ENCODE measurements around the gene CDH8. TPM values are rescaled to one million over a fixed set of nuclear protein-coding genes. Genes with fewer than 3 reads are reported as not detected.
A peak's percentile ranks its signal among the peaks of the same experiment; 100 is the strongest.

CDH8 gene
- total RNA-seq, 1 experiment from 2014 or later: 2.5 TPM

- H3K9me2 ChIP-seq (ENCODE audit: insufficient read depth): no peaks in the 10 kb centered on the region
- no peak overlapping the region for H3K27ac ChIP-seq (ENCODE audit: low read depth, low read length)
- no peaks in the 10 kb centered on the region for H3K27me3 ChIP-seq (ENCODE audit: insufficient read depth, low read length)
- no peaks in the 10 kb centered on the region for H3K79me2 ChIP-seq (ENCODE audit: insufficient read depth, low read length)
- H2AFZ ChIP-seq (ENCODE audit: low read depth, low read length, poor library complexity, severe bottlenecking): no peak overlapping the region
- ATAC-seq (no peak), DNase-seq (ENCODE audit: low read depth, low spot score) (no peak)
- ChIA-PET POLR2A (no interaction called here), RAD21 (ENCODE audit: low non-redundant PET in 1 of 2, low total read pairs in 2 of 2, uncharacterized antibody in 2 of 2, unreplicated experiment in 2 of 2) (no interaction called here), CTCF (no interaction called here)
- no peak overlapping the region for H3K4me2 ChIP-seq (ENCODE audit: low read length)
- no peak overlapping the region for H3K9ac ChIP-seq (ENCODE audit: low read length)
- intact Hi-C loops (cut with micrococcal nuclease): no loop called here
- no peak overlapping the region for H3K4me3 ChIP-seq (replicated peaks in 1 of 2; ENCODE audit: low read depth in 1 of 2, low read length in 2 of 2)
- TF ChIP-seq ELF1 (IDR thresholded peaks at IDR 0.05; ENCODE audit: borderline replicate concordance, low read depth) (no peak), ZNF274 (IDR thresholded peaks at IDR 0.05; ENCODE audit: low read depth, low read length) (no peak), CEBPB (IDR thresholded peaks at IDR 0.05; ENCODE audit: low read depth) (no peak), ZFX (IDR thresholded peaks at IDR 0.05) (no peak), YY1 (IDR thresholded peaks at IDR 0.05; ENCODE audit: extremely low read depth, insufficient replicate concordance, low read depth, low read length) (no peak), SIN3A (IDR thresholded peaks at IDR 0.05; ENCODE audit: low read depth) (no peak)
- TF ChIP-seq, protein P1, sequence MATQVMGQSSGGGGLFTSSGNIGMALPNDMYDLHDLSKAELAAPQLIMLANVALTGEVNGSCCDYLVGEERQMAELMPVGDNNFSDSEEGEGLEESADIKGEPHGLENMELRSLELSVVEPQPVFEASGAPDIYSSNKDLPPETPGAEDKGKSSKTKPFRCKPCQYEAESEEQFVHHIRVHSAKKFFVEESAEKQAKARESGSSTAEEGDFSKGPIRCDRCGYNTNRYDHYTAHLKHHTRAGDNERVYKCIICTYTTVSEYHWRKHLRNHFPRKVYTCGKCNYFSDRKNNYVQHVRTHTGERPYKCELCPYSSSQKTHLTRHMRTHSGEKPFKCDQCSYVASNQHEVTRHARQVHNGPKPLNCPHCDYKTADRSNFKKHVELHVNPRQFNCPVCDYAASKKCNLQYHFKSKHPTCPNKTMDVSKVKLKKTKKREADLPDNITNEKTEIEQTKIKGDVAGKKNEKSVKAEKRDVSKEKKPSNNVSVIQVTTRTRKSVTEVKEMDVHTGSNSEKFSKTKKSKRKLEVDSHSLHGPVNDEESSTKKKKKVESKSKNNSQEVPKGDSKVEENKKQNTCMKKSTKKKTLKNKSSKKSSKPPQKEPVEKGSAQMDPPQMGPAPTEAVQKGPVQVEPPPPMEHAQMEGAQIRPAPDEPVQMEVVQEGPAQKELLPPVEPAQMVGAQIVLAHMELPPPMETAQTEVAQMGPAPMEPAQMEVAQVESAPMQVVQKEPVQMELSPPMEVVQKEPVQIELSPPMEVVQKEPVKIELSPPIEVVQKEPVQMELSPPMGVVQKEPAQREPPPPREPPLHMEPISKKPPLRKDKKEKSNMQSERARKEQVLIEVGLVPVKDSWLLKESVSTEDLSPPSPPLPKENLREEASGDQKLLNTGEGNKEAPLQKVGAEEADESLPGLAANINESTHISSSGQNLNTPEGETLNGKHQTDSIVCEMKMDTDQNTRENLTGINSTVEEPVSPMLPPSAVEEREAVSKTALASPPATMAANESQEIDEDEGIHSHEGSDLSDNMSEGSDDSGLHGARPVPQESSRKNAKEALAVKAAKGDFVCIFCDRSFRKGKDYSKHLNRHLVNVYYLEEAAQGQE (IDR thresholded peaks at IDR 0.05; ENCODE audit: low read depth): no peak
- H3K4me1 ChIP-seq (ENCODE audit: control insufficient read depth in 1 of 2, insufficient read depth in 2 of 2, low read length in 2 of 2): no peaks in the 10 kb centered on the region
- H3K36me3 ChIP-seq (ENCODE audit: control insufficient read depth in 1 of 2, insufficient read depth in 2 of 2, low read length in 2 of 2): no peaks in the 10 kb centered on the region
- BruUV-seq (replicated peaks): no TSS peak
- H4K20me1 ChIP-seq (ENCODE audit: insufficient read depth): no peaks in the 10 kb centered on the region
- H3K9me3 ChIP-seq (ENCODE audit: control insufficient read depth in 1 of 2, insufficient read depth in 1 of 2, low read depth in 1 of 2, low read length in 2 of 2): peaks cover 0 to 10% of the 10 kb centered on the region in 2 experiments; a peak in 2 of 4 replicates
Observed at GRCh38 chr16:61937646-61938045, 98.6 kb downstream of the CDH8 start.

DNA sequence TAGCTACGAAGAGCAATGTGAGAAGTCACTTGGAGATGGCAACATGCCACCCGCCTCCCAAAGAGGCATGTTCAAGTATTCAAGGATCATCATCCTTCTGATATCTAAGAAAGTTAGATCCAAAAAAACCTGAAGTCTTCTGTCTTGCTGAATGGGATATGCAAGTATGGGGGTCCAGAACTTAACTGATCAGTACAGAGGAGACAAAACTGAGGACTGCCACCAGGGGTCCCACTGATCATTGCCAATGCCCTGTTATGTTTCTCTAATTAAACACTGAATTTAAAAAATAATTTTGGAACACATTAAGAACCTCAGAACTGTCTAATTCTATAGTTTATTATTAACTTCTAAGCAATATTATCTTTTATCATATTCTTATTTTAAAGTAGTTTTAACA lies 99.7 kb downstream of the CDH8 start:
- RAD21 ChIA-PET (ENCODE audit: low non-redundant PET in 1 of 2, low total read pairs in 2 of 2, uncharacterized antibody in 2 of 2, unreplicated experiment in 2 of 2): no interaction called here
- no TSS peak for BruUV-seq (replicated peaks)
- Histone ChIP-seq H3K79me2 (ENCODE audit: insufficient read depth, low read length) (no peaks in the 10 kb centered on the region), H2AFZ (ENCODE audit: low read depth, low read length, poor library complexity, severe bottlenecking) (no peak overlapping the region), H3K27me3 (ENCODE audit: insufficient read depth, low read length) (no peaks in the 10 kb centered on the region), H3K4me2 (ENCODE audit: low read length) (no peak overlapping the region), H3K36me3 (ENCODE audit: control insufficient read depth in 1 of 2, insufficient read depth in 2 of 2, low read length in 2 of 2) (no peaks in the 10 kb centered on the region), H3K9me3 (ENCODE audit: control insufficient read depth in 1 of 2, insufficient read depth in 1 of 2, low read depth in 1 of 2, low read length in 2 of 2) (peaks cover 0 to 10% of the 10 kb centered on the region in 2 experiments; a peak in 2 of 4 replicates), H4K20me1 (ENCODE audit: insufficient read depth) (no peaks in the 10 kb centered on the region), H3K27ac (ENCODE audit: low read depth, low read length) (no peak overlapping the region), H3K9ac (ENCODE audit: low read length) (no peak overlapping the region), H3K4me3 (replicated peaks in 1 of 2; ENCODE audit: low read depth in 1 of 2, low read length in 2 of 2) (no peak overlapping the region), H3K4me1 (ENCODE audit: control insufficient read depth in 1 of 2, insufficient read depth in 2 of 2, low read length in 2 of 2) (no peaks in the 10 kb centered on the region), H3K9me2 (ENCODE audit: insufficient read depth) (no peaks in the 10 kb centered on the region)
- TF ChIP-seq CTCF (IDR thresholded peaks at IDR 0.05 in 2 of 3, conservative IDR thresholded peaks at IDR 0.05 in 1 of 3; ENCODE audit: borderline replicate concordance in 1 of 3, insufficient read depth in 1 of 3, low read depth in 2 of 3, low read length in 2 of 3) (peak in 1 of 3 experiments; percentile 13; a peak in 2 of 6 replicates), POLR2A (IDR thresholded peaks at IDR 0.05; ENCODE audit: borderline replicate concordance, extremely low read depth, insufficient read depth, insufficient read length) (no peak), TCF7L2 (IDR thresholded peaks at IDR 0.05; ENCODE audit: borderline replicate concordance, extremely low read depth, insufficient read depth, insufficient read length) (no peak)
- DNase-seq (ENCODE audit: low read depth, low spot score): no peak
- no peak for ATAC-seq
- POLR2A ChIA-PET: no interaction called here
- intact Hi-C loops (cut with micrococcal nuclease): no loop called here
- CTCF ChIA-PET: no interaction called here
